GM21526 (cell line): ENCODE measurements around the gene PLCE1.

Experiments used
- ATAC-seq: cut with Tn5 transposase; IDR thresholded peaks from one replicate; pipeline ENCODE4 v1.9.1; 2021; ENCODE audit warnings: moderate library complexity; ENCODE audit not compliant: unreplicated experiment, low FRiP score

The PLCE1 gene

GRCh38 chr10:93993414-93993781, 333 bp upstream of the PLCE1 start:
- ATAC-seq: no peak

DNA sequence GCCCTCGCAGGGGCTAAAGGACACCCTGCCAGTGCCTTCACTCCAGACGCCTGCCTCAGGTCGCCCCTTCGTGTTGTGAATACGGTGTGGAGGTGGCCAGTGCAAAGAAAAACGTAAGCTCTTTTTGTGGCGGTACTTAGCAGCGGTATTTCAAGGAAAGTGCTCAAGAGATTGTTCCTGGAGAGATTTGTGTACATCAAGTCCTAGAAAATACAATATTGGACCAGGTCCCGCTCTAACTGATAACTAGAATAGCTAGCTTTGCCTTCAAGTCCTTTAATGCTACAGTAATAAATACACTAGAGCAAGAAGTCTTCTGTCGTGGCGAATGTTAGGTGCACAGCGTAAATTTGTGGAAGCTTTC, 689 bp downstream of the PLCE1 start:
- ATAC-seq: no peak

DNA sequence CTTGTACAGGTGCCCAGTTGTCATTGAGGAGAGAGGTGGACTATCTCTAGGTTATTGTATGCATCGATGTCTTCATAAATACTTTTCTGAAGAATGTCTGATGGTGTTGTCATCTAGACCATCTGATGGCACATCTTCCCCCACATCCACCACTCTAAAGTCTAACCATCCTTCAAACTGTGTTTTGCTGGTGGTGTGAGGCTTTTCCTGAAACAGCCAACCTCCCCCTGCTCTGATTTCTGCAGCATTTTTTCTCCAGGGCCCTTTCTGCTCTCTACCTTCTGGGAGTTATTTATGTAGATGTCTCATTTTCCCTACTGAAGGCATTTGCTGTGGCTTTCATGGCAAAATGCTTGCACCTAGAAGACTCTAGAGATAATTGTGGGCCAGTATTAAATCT, 1.5 kb downstream of the PLCE1 start:
- no peak for ATAC-seq

DNA sequence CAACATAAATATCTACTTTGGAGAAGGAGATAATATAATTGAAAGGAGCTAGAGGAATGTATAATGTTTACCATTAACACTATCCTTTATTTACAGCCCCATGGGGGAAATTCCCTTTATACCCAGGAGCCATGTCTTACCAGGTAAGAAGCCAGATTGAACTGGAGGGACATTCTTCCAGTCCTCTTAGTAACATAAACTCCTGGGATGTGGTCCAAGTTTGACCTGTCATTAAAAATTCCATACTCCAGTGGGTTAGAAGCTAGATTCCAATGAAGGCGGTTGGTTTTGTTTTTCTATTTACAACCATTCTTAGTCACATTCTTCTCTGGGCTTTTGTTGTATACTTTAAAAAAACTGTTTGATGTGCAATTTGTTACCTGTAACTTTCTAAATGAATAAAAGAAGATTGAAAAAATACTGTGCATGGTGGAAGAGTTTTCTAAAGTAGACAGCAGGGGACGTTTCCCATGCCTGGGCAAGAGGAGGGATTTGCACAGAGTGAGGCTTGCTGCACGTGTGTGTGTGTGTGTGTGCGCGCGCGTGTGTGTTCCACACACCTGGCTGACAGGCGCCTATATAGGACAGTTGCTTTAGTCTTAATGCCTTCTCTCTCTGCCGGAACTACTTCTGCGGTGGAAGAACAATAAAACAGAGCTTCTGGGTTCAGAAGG, 2.0 kb downstream of the PLCE1 start:
- ATAC-seq: no peak

GRCh38 chr10:93996551-93996950, 2.8 kb downstream of the PLCE1 start:
- ATAC-seq: no peak

- ATAC-seq: no peak
Observed at GRCh38 chr10:93997546-93997945, 3.8 kb downstream of the PLCE1 start.

GRCh38 chr10:93999401-93999851, 5.7 kb downstream of the PLCE1 start:
- ATAC-seq: no peak

- no peak for ATAC-seq
Observed at GRCh38 chr10:94000638-94001415, 7.1 kb downstream of the PLCE1 start.

GRCh38 chr10:94001416-94001810, 7.7 kb downstream of the PLCE1 start:
- ATAC-seq: no peak

GRCh38 chr10:94002156-94002555, 8.4 kb downstream of the PLCE1 start:
- ATAC-seq: no peak

DNA sequence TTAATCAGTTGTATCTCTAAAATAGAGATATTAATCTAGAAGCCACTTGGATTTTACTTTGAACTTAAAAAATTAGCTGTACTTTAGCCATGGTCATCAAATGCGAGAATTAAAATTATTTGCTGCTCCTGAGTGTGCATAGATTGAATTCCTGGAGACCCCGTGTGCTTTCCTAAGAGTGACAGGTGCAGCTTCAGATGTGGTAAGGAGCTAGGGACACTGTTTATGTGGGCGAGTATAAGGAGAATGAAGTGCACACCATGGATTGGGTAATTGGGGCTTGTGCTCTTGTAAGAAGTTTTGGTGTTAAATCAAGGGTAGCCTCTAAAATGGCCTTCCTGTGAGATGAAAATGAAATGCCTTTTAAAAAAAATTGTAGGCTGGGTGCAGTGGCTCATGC, 9.8 kb downstream of the PLCE1 start:
- no peak for ATAC-seq

DNA sequence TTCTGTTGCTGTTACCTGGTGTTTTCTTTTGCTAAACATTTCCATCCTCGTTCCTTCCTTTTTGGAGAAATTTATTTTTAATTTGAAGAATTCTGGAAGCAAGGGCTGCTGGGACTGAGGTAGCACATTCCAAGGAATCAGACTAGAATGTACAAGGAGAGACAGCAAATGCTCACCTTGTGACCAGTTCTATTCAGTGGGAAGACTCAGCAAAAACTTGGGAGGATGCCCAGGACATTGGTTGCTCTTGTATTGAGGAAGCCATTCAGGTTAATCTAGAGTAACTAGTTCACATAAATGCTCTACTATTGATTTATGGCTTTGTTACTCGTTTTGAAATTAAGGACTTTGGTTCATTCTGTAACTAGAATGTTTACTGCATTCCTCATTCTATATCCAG, 11.3 kb downstream of the PLCE1 start:
- no peak for ATAC-seq

- ATAC-seq: no peak
Observed at GRCh38 chr10:94006591-94007550, 13.1 kb downstream of the PLCE1 start.

DNA sequence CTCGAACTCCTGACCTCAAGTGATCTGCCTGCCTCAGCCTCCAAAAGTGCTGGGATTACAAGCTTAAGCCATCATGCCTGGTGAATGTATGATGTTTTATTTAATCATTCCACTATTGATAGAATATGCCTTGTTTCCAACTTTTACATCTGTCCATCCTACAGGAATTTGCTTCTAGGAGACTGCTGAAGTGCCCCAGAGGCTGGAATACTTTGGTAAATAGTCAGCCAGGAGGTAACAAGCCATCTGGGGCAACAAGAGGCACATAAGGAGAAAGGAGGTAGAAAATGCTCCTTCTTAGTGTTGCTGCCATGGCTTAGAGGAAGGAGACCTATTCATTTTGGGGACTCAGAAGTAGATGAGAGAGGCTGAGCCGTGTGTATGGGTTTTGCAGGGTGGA, 14.8 kb downstream of the PLCE1 start:
- ATAC-seq: no peak

GRCh38 chr10:94010116-94010515, 16.4 kb downstream of the PLCE1 start:
- ATAC-seq: no peak

DNA sequence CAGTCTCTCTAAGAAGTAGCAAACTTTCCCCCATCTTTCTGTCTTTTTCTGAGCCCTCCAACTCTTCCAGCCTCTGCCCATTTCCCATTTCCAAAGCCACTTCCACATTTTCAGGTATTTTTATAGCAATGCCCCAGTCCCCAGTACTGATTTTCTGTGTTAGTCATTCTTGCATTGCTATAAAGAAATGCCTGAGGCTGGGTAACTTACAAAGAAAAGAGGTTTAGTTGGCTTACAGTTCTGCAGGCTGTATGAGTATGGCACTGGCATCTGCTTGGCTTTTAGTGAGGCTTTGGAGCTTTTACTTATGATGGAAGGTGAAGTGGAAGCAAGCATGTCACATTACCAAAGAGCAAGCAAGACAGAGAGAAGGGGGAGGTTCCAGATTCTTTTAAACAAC, 17.2 kb downstream of the PLCE1 start:
- no peak for ATAC-seq

- no peak for ATAC-seq
Observed at GRCh38 chr10:94011296-94011695, 17.6 kb downstream of the PLCE1 start.

DNA sequence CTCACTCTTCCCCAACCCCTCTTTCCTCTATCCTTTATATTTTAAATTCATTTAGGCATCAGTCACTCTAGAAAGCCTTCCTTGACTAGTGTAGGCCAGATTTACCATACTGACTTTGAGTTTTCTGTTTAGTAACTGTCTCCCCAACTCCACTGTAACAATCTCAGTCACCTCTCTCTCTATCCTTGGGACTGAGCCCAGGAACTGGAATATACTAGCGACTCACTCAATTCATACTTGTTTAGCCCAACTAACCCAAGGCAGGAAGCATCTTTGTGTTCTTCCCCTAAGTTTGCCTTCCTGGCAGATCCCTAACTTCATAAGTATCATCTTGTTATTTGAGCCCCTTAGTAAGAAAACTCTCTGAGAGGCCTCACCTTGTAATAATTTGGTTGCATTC, 19.1 kb downstream of the PLCE1 start:
- ATAC-seq: no peak

DNA sequence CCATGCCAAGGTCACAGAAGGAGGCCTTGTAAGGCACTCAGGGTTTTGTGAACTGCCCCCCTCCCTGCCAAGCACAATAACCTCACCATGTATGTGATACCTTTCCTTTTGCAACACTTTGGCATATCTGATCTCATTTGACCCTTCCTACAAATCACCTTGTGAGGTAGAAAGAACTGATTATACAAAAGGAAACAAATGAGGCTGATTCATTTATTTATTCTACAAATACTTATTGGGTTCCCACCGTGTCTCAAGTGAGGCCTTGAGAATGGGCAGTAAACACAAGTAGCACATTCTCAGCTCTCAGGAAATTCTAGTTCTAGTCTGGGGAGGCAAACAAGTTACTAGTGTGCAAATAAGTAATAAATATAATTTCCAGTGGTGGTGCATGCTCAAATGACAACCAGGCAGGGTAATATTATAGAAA, 19.6 kb downstream of the PLCE1 start:
- no peak for ATAC-seq

GRCh38 chr10:94014304-94014703, 20.6 kb downstream of the PLCE1 start:
- ATAC-seq: no peak
